HL-60/S4 (cell line): ENCODE data around the gene ZNF530.

Experiments
- in situ Hi-C: fragments of 300-500 bp; cut with MboI; formaldehyde crosslinking; loops from 2 replicates; pipeline ENCODE4 v1.14.3; 2022; ENCODE audit warnings: low sequenced_read_pairs

Gene ZNF530

DNA sequence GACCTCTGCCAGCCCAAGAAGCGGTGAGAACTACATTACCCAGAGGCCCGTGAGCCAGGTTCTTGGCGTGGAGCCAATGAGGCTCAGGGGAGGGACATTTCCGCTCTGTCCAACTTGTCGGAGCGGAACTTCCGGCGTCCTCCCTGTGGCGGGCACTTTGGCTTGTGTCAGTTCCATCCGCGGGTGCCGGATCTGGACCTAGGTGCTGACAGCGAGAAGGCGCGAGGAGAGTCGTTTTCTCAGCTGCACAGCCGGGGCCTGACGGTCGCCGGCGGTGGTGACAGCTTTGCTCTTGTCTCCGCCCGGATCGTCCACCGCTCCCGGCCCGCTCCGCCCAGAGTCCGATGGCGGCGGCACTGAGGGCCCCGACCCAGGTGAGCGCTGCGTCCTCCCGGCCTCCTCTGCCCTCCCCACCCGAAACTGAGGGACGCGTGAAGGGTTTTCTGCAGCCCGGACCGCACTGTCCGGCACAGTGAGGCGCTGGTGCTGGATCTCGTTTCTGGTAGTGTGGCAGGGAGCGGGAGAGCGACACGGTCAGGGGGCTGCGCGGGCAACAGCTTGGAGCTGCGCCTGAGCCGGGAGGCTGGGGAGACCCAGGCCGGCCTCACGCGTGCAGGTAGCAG is at the start of gene ZNF530:
Gene ZNF530, plus strand, starts transcription at position 125 of the 623 bp plus-strand sequence. CDS start 4,461 bp downstream, outside the sequence.
- in situ Hi-C loops: no loop called here

DNA sequence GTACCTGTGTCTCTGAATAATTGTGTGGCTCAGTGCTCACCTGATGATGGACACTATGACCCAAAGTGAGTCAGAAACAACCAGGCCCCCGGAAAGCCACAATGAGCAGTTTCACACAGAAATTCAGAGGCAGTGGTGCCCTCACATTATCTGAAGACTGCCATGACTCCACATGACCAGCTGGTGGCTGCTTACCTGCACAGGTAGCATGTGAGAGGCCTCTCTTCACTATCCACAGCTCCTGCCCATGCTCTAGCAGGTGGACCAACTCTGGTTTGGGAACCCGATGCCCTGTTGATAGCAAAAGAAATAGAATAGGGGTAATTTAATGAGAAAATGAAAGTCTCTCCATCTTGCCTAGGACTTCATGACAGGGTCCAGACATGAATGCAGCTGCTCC is 47.3 kb upstream of the ZNF530 start:
- in situ Hi-C loops: no loop called here

- in situ Hi-C loops: no loop called here
Observed at GRCh38 chr19:57557659-57558058, 42.0 kb upstream of the ZNF530 start.

- in situ Hi-C loops: no loop called here
Observed at GRCh38 chr19:57558525-57558924, 41.2 kb upstream of the ZNF530 start.

DNA sequence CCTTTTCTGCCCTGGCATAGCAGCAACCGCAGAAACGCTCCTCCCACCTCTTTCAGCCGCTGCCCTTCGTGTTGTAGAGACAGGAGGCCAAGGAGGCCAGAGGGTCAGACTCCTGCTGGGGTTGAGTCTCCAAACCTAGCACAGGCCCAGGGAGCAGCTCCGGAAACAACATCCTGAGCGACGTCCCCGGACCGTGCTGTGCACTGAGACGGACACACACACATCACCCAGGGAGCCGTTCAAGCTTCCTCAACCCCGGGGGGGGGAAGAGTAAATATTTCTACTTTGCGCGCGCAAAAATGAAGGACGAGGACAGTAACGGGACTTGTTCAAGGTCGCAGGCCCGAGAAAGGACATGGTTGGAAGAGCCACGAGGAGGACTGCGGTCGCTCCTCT is 40.7 kb upstream of the ZNF530 start:
- in situ Hi-C loops: no loop called here

DNA sequence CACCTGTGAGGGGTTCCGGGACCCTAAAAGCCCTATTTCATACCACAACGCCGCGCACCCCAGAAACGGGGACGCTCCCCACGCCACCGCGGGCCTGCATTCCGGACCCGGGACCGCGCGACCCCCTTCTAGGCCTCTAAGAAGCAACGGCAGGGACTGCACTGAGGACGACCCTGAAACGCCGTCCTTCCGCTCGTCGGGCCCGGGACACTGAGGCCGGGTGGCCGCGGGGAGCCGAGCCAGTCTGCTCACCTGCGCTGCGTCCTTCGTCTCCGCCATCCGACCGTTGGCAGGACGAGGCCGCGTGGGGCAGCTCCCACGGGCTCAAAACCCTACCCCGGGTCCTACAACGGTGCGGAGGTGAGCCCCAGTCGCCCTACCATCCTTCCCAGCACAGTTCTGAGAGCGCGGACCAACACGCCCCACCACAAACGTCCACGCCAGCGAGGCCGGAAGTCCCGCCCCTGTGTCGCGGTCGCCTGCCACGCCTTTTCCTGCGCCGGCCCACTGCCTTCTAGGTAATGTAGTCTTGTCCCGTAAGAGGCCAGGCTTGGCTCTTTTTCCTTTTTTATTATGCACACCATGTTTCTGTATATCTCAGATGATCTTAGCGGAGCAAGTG is 40.2 kb upstream of the ZNF530 start, which contains the start of gene ZNF550:
Gene ZNF550, minus strand, starts transcription at position 460 of the 622 bp plus-strand sequence. Its CDS starts 181 bp downstream, at position 279.
- in situ Hi-C loops: no loop called here

DNA sequence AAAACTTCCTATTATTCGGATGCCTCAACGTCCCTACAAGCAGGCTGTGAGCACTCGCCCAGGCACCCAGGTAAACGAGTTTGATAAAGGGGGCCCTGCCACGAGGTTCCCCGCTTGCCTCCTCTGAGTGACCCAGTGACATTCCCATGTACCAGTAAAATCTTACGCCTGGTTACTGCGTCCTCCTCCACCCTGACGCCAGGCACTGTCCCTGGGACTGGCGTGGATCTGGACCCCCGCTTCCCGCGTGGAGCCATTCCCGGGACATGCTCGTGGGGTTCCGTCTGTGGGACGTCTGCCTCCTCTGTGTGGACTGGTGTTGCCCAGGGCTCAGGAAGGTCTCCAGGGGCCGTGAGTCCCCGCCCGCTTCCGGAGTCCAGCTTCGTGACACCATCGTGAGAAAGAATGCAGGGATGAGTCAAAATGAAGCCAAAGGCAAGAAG is 39.6 kb upstream of the ZNF530 start:
- in situ Hi-C loops: no loop called here

DNA sequence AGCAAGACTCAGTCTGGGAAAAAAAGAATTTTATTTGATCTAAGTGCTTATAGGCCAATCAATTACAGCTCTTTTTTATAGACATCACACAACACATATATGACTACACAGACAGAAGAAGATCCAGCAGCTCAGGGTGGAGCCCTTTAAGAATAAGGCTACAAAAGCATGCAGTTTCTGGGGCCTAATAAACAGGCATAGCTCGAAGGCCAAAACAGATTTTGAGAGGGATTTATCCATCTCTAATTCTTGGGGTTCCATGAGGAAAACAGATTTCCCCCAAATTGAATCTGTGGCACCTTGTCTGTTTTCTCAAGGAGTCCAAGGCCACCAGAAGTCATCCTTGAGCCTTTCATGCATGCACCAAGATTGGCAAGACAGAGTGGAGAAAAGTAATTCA is 36.1 kb upstream of the ZNF530 start:
- in situ Hi-C loops: no loop called here

DNA sequence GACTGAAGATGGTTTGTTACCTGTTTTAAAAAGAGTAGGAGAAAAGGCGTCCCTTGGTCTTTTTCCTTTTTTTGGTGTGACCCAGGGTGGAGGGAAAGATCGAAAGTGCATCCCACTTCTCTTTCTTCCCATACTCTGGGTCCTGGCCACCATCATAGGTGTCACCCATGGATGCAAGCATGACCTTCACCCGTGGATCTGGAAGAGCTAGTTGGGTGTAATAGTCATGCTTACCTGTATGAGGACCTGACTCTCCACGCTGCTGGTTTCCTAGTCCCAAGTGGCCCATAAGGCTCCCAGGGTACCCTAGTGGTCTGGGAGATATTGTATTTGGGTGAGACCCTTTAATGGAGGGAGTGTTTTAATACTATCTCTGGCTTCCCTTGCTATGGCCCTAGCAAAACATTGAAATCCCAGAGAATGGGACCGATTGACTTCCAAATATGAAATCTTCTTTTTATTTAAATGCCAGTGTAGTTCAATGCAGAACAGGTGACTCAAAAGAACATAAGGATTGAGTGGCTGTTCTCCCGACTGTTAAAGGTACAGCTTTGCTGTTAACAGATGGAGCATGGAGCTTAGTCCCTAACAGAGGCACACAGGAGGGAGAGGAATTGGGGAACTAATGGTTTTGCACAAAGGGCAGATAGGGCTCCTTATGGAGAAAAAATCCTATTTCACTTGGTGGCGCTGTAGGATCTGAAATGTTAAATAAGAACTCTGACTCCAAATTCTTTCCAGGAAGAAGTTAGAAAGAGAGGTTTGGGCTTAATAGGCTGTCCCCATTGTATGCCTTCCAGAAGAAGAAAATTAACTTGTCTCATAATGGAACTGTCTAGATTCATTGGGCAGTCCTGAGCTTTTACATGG is 33.1 kb upstream of the ZNF530 start:
- in situ Hi-C loops: no loop called here

- in situ Hi-C loops: no loop called here
Observed at GRCh38 chr19:57570707-57571106, 29.0 kb upstream of the ZNF530 start.

DNA sequence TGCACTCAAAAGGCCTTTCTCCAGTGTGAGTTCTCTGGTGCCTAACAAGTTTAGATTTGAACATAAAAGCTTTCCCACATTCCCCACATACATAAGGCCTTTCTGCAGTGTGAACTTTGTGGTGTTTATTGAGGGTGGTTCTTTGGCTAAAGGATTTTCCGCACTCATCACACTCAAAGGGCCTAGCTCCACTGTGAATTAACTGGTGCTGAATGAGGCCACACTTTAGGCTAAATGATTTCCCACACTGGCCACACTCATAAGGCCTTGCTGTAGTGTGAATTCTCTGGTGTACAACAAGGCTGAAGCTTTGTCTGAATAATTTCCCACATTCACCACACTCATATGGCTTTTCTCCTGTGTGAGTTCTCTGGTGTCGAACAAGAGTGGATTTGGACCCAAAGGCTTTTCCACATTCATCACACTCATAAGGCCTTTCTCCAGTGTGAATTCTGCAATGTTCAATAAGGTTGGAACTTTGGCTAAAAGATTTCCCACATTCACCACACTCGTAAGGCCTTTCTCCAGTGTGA is 27.2 kb upstream of the ZNF530 start:
- in situ Hi-C loops: no loop called here

GRCh38 chr19:57576661-57577060 is 23.0 kb upstream of the ZNF530 start:
- in situ Hi-C loops: no loop called here

DNA sequence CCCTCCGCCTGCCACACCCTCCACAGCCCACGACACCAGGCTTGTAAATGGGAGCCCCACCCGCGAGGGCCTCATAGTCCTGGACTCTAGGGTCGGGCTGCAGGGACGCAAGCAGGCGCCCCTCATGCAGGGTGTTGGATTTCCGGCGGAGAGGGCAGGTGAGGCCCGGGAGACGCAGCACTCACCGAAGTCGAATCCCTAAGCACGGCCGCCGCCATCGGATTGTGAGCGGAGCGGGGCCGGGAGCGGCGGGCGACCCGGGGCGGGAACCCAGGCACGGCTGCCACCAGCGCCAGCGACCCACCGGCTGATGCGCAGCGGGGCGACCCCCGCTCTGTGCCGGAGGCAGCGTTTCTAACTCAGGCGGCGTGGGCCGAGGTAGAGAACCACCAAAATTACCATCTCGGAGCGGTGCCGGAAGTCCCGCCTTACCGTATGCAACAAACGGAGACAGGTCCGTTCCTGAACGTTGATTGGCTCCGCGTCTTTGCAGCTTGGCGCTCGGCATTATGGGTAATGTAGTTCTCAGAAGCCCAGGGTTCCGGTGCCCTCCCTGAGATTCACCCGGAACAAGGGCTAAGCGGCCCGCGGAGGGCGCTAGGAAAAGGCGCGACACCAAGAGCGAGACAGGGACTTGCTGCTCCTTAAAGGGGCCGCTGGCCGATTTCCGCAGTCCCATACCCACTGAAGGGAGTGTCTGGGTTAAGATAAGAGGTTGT is 21.0 kb upstream of the ZNF530 start, which contains the start of gene ZNF416:
Gene ZNF416, minus strand, starts transcription at position 425 of the 719 bp plus-strand sequence. Its CDS starts 207 bp downstream, at position 218.
- in situ Hi-C loops: no loop called here

DNA sequence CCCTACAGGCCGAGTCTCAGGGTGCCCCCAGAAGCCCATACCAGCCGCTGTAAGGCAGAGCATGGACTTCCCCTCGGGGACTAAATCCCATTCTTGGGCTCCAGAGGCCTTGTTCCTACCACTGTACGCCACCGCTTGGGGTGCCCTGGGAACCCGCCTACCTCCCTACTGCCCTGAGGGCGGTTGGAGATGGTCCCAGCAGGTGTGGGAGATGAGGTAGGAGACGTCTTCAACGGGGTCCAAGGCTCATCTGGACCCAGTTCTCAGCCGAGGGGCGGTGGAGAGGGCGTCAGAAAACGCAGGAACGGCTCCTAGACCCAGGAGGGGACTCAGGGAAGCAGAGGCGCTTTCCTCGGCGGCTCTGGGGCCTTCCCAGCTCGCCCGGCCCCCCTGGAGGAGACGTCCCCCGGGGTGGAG is 16.6 kb upstream of the ZNF530 start:
- in situ Hi-C loops: no loop called here

DNA sequence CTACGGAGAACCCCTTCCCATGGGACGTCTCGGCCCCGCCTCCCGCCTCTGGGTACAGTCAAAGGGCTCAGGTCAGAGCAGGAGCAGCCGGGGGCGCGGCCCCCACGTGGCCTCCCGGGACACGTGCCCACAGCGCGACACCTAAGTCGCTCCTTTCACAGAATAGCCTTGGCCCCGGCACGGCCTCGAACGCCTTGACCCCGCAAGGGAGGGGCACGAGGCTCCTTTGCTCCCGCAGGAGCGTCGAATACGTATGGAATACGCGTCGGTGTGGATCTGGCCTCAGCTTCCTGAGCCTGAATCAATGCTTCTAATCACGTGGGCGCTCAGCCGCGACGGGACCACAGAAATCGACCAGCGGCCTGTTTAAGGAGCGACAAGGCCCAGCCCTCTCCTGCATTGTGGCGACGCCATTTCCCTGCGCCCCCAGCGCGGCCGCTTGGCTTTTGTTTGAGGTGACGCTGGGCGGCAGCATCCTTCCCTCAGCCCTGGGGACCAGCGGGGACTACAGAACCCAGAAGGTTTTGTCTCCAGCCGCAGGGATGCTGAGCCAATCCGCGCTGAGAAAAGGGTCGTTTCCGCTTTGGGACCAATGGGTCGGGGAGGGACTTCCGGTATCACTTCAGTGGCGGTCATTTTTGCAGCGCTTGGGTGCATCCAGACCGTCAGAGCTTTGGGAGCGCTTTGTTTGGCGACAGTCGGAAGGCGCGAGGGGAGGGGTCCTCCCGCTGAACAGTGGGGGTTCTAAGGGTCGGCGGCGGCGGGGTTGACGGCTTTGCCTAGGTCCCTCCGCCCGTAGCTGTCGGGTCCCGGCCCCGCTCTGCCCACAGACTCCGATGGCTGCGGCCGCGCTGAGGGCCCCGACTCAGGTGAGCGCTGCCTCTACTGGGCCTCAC is 15.9 kb upstream of the ZNF530 start, which contains the start of gene ZIK1:
Gene ZIK1, plus strand, starts transcription at position 625 of the 896 bp plus-strand sequence. Its CDS starts 212 bp downstream, at position 837.
- in situ Hi-C loops: no loop called here

- in situ Hi-C loops: no loop called here
Observed at GRCh38 chr19:57587529-57587928, 12.2 kb upstream of the ZNF530 start.

DNA sequence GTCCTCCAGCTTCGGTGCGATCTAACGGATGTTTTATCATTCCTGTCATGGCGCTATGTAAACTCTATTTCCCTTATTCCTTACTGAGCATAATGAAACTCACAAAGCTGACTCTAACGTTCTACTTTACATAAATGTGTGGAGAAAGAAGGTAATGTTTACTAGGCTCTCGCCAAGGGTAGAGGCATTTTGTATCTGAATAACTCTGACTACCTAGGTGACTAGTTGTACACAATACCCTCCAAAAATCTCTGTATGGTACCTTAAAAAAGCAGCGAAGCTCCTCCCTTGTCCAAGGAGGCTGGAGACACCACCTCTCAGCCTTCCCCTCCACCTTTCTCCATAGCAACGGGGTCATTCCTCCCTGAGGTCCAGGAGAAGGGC is 316 bp upstream of the ZNF530 start:
- in situ Hi-C loops: no loop called here

- in situ Hi-C loops: no loop called here
Observed at GRCh38 chr19:57606931-57607330, 7.2 kb downstream of the ZNF530 start.

DNA sequence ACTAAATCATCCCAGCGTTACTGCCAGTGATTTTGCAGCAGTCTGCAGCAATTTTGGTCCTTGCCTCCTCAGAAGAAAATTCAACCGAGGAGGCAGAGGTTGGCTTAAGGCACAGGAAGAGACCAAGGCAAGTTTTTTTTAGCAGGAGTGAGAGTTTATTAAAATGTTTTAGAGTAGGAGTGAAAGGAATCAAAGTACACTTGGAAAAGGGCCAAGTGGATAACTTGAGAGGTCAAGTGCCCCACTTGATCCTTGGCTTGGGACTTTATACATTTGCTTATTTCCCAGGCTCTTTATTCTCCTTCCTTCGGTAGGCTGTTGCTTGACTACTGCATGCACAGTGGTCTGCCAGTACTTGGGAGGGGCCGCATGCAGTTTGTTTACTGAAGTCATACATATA is 11.4 kb downstream of the ZNF530 start:
- in situ Hi-C loops: no loop called here
